Hepatocyte (in vitro differentiated cells): Measurements from ENCODE around the gene LBX2. TPM values are rescaled to one million over a fixed set of nuclear protein-coding genes. Genes with fewer than 3 reads are reported as not detected.

Source experiments
- DNase-seq: peaks from one replicate; pipeline ENCODE4 v3.0.0-alpha.2; 2016; ENCODE audit warnings: low spot score
- H2AFZ ChIP-seq: fragments of 200-600 bp; sonication (generic); 2 replicates; pipeline ENCODE4 v1.6.0; 2016; ENCODE audit warnings: antibody characterized with exemption, mild to moderate bottlenecking
- H3K27ac ChIP-seq: fragments of 200-600 bp; sonication (generic); 2 replicates; pipeline ENCODE4 v1.5.1; 2016; ENCODE audit warnings: mild to moderate bottlenecking
- H3K27me3 ChIP-seq: fragments of 200-600 bp; sonication (generic); 2 replicates; pipeline ENCODE4 v1.6.1; 2016
- H3K36me3 ChIP-seq: fragments of 200-600 bp; sonication (generic); replicated peaks from 2 replicates; pipeline ENCODE4 v1.5.1; 2016; ENCODE audit warnings: low read depth; ENCODE audit not compliant: insufficient read depth
- H3K4me1 ChIP-seq: fragments of 200-600 bp; sonication (generic); 2 replicates; pipeline ENCODE4 v1.5.1; 2016; ENCODE audit warnings: mild to moderate bottlenecking, moderate library complexity; ENCODE audit not compliant: insufficient read depth
- H3K4me2 ChIP-seq: fragments of 200-600 bp; sonication (generic); 2 replicates; pipeline ENCODE4 v1.6.0; 2016
- H3K4me3 ChIP-seq: fragments of 200-600 bp; sonication (generic); 2 replicates; pipeline ENCODE4 v1.5.1; 2016; ENCODE audit warnings: mild to moderate bottlenecking
- H3K79me2 ChIP-seq: fragments of 200-600 bp; sonication (generic); 2 replicates; pipeline ENCODE4 v1.6.0; 2017; ENCODE audit warnings: mild to moderate bottlenecking
- H3K9me2 ChIP-seq: fragments of 200-600 bp; sonication (generic); replicated peaks from 2 replicates; pipeline ENCODE4 v1.6.0; 2017; ENCODE audit warnings: mild to moderate bottlenecking; ENCODE audit not compliant: insufficient read depth
- H3K9me3 ChIP-seq: fragments of 200-600 bp; sonication (generic); 2 replicates; pipeline ENCODE4 v1.5.1; 2016; ENCODE audit warnings: low read depth, mild to moderate bottlenecking
- H4K20me1 ChIP-seq: fragments of 200-600 bp; sonication (generic); 2 replicates; pipeline ENCODE4 v1.6.0; 2016; ENCODE audit warnings: mild to moderate bottlenecking; ENCODE audit not compliant: insufficient read depth, poor library complexity, severe bottlenecking
- EZH2 ChIP-seq: fragments of 200-600 bp; sonication (generic); IDR thresholded peaks from 2 replicates; pipeline ENCODE4 v1.6.1; 2016; ENCODE audit warnings: antibody characterized with exemption, mild to moderate bottlenecking, borderline replicate concordance
- EZH2phosphoT487 ChIP-seq: fragments of 200-600 bp; sonication (generic); IDR thresholded peaks from one replicate; pipeline ENCODE4 v1.6.1; 2018; ENCODE audit warnings: antibody characterized with exemption, mild to moderate bottlenecking, low read depth, moderate library complexity; ENCODE audit not compliant: unreplicated experiment, severe bottlenecking
- WGBS: methylation state at CpG from one replicate; pipeline ENCODE4 v1.1.6; 2016; ENCODE audit warnings: low lambda C conversion rate; ENCODE audit errors: missing lambda C conversion rate; 5-methylcytosine and 5-hydroxymethylcytosine counted together
- polyA plus RNA-seq: library from polyadenylated mRNA; unstranded; fragments of >200 nt; fragmentation: Nextera tagmentation; extraction: Ambion mirVana; gene quantifications from 2 replicates; pipeline ENCODE4 v1.2.1, GENCODE V29; 2016
- total RNA-seq: library from RNA; depleted of rRNA; stranded (reverse); fragments of >200 nt; gene quantifications from 2 replicates; pipeline ENCODE4 v1.2.3, GENCODE V29; 2014
- TF ChIP-seq, protein P1 (sequence below): fragments of 200-600 bp; sonication (generic); IDR thresholded peaks from 2 replicates; pipeline ENCODE4 v1.5.1; 2016; ENCODE audit warnings: antibody characterized with exemption, mild to moderate bottlenecking; ENCODE audit not compliant: poor library complexity

Gene LBX2
- total and polyA plus RNA-seq, 2 experiments from 2014 or later = 2.5 to 5.2 TPM

DNA sequence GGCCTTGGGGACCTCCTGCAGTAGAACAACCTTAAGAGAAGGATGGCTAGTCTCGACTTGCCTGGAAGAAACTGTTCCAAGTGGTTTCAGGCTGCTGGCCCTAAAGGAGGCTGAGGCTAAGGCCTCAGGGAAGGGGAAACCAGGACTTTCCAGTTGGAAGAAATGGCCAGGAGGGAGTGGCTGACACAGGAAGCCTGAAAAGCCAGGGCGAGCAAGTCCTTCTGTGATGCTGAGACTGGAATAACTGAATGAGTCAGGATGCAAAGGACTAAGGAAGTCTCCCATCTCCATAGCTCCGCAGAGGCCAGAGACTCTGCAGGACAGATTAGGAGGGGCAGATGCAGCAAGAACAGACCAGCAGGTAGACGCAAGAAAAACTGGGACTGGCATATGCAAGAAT lies 37.7 kb upstream of the LBX2 start:
- no peak overlapping the region for H3K4me3 ChIP-seq
- 89% methylated on average over 4 of the region's 4 CpGs for WGBS
- H4K20me1 ChIP-seq = no peaks in the 10 kb centered on the region
- H3K4me1 ChIP-seq = no peaks in the 10 kb centered on the region
- H3K27me3 ChIP-seq = no peaks in the 10 kb centered on the region
- H3K79me2 ChIP-seq = no peaks in the 10 kb centered on the region
- no peaks in the 10 kb centered on the region for H3K36me3 ChIP-seq
- H3K4me2 ChIP-seq = no peak overlapping the region
- H2AFZ ChIP-seq = no peak overlapping the region
- no peaks in the 10 kb centered on the region for H3K9me3 ChIP-seq
- no peaks in the 10 kb centered on the region for H3K9me2 ChIP-seq
- H3K27ac ChIP-seq = no peak overlapping the region
- DNase-seq = no peak
- TF ChIP-seq, protein P1, sequence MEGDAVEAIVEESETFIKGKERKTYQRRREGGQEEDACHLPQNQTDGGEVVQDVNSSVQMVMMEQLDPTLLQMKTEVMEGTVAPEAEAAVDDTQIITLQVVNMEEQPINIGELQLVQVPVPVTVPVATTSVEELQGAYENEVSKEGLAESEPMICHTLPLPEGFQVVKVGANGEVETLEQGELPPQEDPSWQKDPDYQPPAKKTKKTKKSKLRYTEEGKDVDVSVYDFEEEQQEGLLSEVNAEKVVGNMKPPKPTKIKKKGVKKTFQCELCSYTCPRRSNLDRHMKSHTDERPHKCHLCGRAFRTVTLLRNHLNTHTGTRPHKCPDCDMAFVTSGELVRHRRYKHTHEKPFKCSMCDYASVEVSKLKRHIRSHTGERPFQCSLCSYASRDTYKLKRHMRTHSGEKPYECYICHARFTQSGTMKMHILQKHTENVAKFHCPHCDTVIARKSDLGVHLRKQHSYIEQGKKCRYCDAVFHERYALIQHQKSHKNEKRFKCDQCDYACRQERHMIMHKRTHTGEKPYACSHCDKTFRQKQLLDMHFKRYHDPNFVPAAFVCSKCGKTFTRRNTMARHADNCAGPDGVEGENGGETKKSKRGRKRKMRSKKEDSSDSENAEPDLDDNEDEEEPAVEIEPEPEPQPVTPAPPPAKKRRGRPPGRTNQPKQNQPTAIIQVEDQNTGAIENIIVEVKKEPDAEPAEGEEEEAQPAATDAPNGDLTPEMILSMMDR = no peak
- no peak for TF ChIP-seq EZH2phosphoT487
- no peak for TF ChIP-seq EZH2

DNA sequence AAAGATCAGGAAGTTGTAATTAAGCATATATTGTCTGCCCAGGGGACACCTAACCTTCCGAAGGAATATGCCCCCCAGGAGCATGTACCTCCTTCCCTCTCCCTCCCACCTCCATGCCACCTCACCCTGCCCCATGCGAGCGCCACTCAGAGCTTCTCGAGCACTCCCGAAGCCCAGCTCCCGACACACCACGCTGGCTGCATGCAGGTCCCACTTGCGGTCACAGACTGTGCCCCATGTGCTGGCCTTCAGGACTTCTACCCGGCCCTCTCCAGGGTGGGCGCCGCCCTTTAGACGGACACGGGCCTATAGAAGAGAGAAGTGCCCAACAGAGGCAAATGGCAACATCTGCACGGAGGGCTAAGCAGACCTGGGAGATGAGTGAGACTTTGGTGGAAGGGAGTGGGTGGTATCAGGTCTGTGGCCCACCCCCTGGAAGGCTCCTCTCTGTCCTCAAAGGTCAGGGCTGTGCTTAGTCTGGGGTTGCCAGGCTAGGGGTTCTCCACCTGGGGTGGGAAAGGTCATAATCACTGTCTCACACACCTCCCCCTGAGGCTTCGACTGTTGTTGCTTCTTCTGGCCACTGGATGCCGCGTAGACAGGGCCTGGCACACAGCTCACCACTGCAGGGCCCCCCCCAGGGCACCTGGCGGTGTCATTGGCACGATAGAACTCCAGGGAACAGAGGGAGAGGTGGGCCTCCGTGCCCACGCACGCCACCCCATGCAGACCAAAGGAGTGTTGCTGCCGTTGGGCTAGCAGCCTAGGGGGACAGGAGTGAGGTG lies 37.0 kb upstream of the LBX2 start:
- Histone ChIP-seq H3K27me3 (no peaks in the 10 kb centered on the region), H3K79me2 (peaks cover under 1% of the 10 kb centered on the region), H3K4me3 (no peak overlapping the region), H3K9me2 (no peaks in the 10 kb centered on the region), H3K4me1 (no peaks in the 10 kb centered on the region), H3K4me2 (no peak overlapping the region), H3K9me3 (no peaks in the 10 kb centered on the region), H2AFZ (no peak overlapping the region), H3K36me3 (no peaks in the 10 kb centered on the region), H3K27ac (no peak overlapping the region), H4K20me1 (no peaks in the 10 kb centered on the region)
- TF ChIP-seq EZH2phosphoT487 = no peak
- TF ChIP-seq, protein P1 = no peak
- no peak for TF ChIP-seq EZH2
- 90% methylated on average over 23 of the region's 23 CpGs for WGBS
- no peak for DNase-seq

DNA sequence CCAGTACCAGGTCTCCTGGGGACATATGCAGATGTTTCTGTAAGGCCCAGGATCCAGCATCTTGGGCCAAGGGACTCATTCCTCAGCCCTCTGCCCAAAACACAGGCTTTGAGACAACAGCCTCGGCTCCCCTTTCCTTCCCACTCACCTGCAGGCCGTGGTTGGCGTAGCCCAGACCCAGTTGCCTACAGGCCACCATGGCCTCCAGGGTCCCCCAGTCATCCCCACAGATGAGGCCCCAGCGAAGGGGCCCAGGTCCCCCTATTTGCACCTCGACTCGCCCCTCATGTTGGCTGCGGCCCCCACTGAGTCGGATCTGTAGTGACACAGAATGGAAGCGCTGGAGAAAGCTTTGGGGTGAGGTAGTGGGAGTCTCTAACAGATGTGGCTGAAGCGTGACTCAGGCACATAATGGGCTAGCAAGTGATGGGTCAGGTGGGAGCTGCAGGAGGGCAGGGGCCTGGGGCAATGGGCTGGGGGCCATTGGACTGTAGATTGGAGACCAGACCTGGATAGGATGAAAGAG lies 36.1 kb upstream of the LBX2 start:
- TF ChIP-seq EZH2 (no peak), EZH2phosphoT487 (no peak)
- TF ChIP-seq, protein P1 = no peak
- Histone ChIP-seq H3K4me2 (no peak overlapping the region), H3K4me1 (no peaks in the 10 kb centered on the region), H4K20me1 (no peaks in the 10 kb centered on the region), H3K36me3 (no peaks in the 10 kb centered on the region), H3K27me3 (no peaks in the 10 kb centered on the region), H3K4me3 (no peak overlapping the region), H2AFZ (no peak overlapping the region), H3K27ac (no peak overlapping the region), H3K9me3 (no peaks in the 10 kb centered on the region), H3K79me2 (peaks cover 7% of the 10 kb centered on the region), H3K9me2 (no peaks in the 10 kb centered on the region)
- no peak for DNase-seq
- WGBS = 97% methylated on average over 10 of the region's 10 CpGs
